DMS79 (cell line): Measurements from ENCODE around the gene PODNL1.
"Not testable (repeated sequence)": the region's sequence is repeated elsewhere in the genome, so short reads cannot be mapped to it uniquely, and the experiment has no call there.

ENCODE experiments used
- DNase-seq: peaks from one replicate; lab custom pipeline; 2025; lab: John Stamatoyannopoulos, UW

Gene PODNL1

GRCh38 chr19:13972368-13973155 is 34.3 kb upstream of the PODNL1 start:
- DNase-seq: no peak

- not testable (repeated sequence) for DNase-seq
These were observed 33.7 kb upstream of the PODNL1 start for GRCh38 chr19:13971868-13972267.

GRCh38 chr19:13969897-13970296 is 31.7 kb upstream of the PODNL1 start:
- no peak for DNase-seq

GRCh38 chr19:13968999-13969398 is 30.8 kb upstream of the PODNL1 start:
- no peak for DNase-seq

GRCh38 chr19:13968383-13968935 is 30.2 kb upstream of the PODNL1 start:
- DNase-seq: no peak

- not testable (repeated sequence) for DNase-seq
These were observed 29.0 kb upstream of the PODNL1 start for GRCh38 chr19:13967206-13967605.

- no peak for DNase-seq
These were observed 28.5 kb upstream of the PODNL1 start for GRCh38 chr19:13966684-13967128.

GRCh38 chr19:13965926-13966683 is 27.9 kb upstream of the PODNL1 start:
- DNase-seq: no peak

- no peak for DNase-seq
These were observed 27.2 kb upstream of the PODNL1 start for GRCh38 chr19:13965377-13965896.

- DNase-seq: no peak
These were observed 26.6 kb upstream of the PODNL1 start for GRCh38 chr19:13964776-13965175.

- no peak for DNase-seq
These were observed 25.4 kb upstream of the PODNL1 start for GRCh38 chr19:13963603-13964105.

- no peak for DNase-seq
These were observed 24.7 kb upstream of the PODNL1 start for GRCh38 chr19:13962699-13963602.

- no peak for DNase-seq
These were observed 23.8 kb upstream of the PODNL1 start for GRCh38 chr19:13961826-13962698.

GRCh38 chr19:13960863-13961784 is 22.9 kb upstream of the PODNL1 start:
- no peak for DNase-seq

GRCh38 chr19:13959962-13960862 is 22.0 kb upstream of the PODNL1 start:
- no peak for DNase-seq

GRCh38 chr19:13959141-13959961 is 21.1 kb upstream of the PODNL1 start:
- DNase-seq: no peak

- DNase-seq: no peak
These were observed 19.8 kb upstream of the PODNL1 start for GRCh38 chr19:13958043-13958442.
